GM23338 (cell line): Measurements from ENCODE around the gene CFAP92. TPM values are rescaled to one million over a fixed set of nuclear protein-coding genes. Genes with fewer than 3 reads are reported as not detected.

ENCODE experiments used
- ATAC-seq: fragments of 200-7000 bp; cut with Tn5 transposase; 3 replicates; pipeline ENCODE4 v1.9.1; 2020
- DNase-seq: peaks from one replicate; pipeline ENCODE4 v3.0.0-alpha.2; 2015; ENCODE audit warnings: low spot score
- H2AFZ ChIP-seq: fragments of 200-600 bp; sonication (generic); 2 replicates; pipeline ENCODE4 v1.8.0; 2016; ENCODE audit warnings: antibody characterized with exemption, mild to moderate bottlenecking, moderate library complexity
- H3F3A ChIP-seq: fragments of 200-600 bp; sonication (generic); replicated peaks from 2 replicates; pipeline ENCODE4 v1.8.0; 2017; ENCODE audit warnings: antibody characterized with exemption, mixed run types, low read depth
- H3K27ac ChIP-seq: fragments of 200-600 bp; sonication (generic); 2 replicates; pipeline ENCODE4 v1.6.1; 2016; ENCODE audit warnings: low read depth
- H3K27me3 ChIP-seq: fragments of 200-600 bp; sonication (generic); 2 replicates; pipeline ENCODE4 v1.8.0; 2016; ENCODE audit warnings: mild to moderate bottlenecking, mixed run types, moderate library complexity; ENCODE audit not compliant: insufficient read depth
- H3K36me3 ChIP-seq: fragments of 200-600 bp; sonication (generic); 2 replicates; pipeline ENCODE4 v1.8.0; 2016; ENCODE audit warnings: mild to moderate bottlenecking; ENCODE audit not compliant: insufficient read depth
- H3K4me1 ChIP-seq: fragments of 200-600 bp; sonication (generic); 2 replicates; pipeline ENCODE4 v1.8.0; 2016; ENCODE audit warnings: mild to moderate bottlenecking, moderate library complexity; ENCODE audit not compliant: insufficient read depth
- H3K4me2 ChIP-seq: fragments of 200-600 bp; sonication (generic); 2 replicates; pipeline ENCODE4 v1.7.1; 2017; ENCODE audit warnings: mixed run types
- H3K4me3 ChIP-seq: fragments of 200-600 bp; sonication (generic); 2 replicates; pipeline ENCODE4 v1.6.1; 2016; ENCODE audit warnings: mixed run types
- H3K79me2 ChIP-seq: fragments of 200-600 bp; sonication (generic); replicated peaks from 2 replicates; pipeline ENCODE4 v1.8.0; 2017; ENCODE audit warnings: mild to moderate bottlenecking; ENCODE audit not compliant: insufficient read depth
- H3K9me2 ChIP-seq: fragments of 200-600 bp; sonication (generic); 2 replicates; pipeline ENCODE4 v1.8.0; 2017; ENCODE audit not compliant: insufficient read depth
- H4K20me1 ChIP-seq: fragments of 200-600 bp; sonication (generic); replicated peaks from 2 replicates; pipeline ENCODE4 v1.8.0; 2017; ENCODE audit warnings: mild to moderate bottlenecking; ENCODE audit not compliant: insufficient read depth
- H3K27ac Mint-ChIP-seq: 2 replicates; pipeline ENCODE4 v1.8.0; 2020; ENCODE audit warnings: inconsistent platforms, mild to moderate bottlenecking, moderate library complexity, mixed read lengths
- H3K27me3 Mint-ChIP-seq: 3 replicates; pipeline ENCODE4 v1.8.0; 2022; ENCODE audit warnings: low read depth, mild to moderate bottlenecking, moderate library complexity, mixed read lengths, inconsistent platforms; ENCODE audit not compliant: insufficient read depth, poor library complexity
- H3K36me3 Mint-ChIP-seq: 3 replicates; pipeline ENCODE4 v1.8.0; 2021; ENCODE audit warnings: low read depth, mild to moderate bottlenecking, inconsistent platforms, moderate library complexity, mixed read lengths
- H3K4me1 Mint-ChIP-seq: 3 replicates; pipeline ENCODE4 v1.8.0; 2020; ENCODE audit warnings: mild to moderate bottlenecking, inconsistent platforms, mixed read lengths
- H3K4me3 Mint-ChIP-seq: 3 replicates; pipeline ENCODE4 v1.8.0; 2021; ENCODE audit warnings: moderate library complexity, mild to moderate bottlenecking, inconsistent platforms, mixed read lengths
- H3K9me3 Mint-ChIP-seq: 3 replicates; pipeline ENCODE4 v1.8.0; 2020; ENCODE audit warnings: moderate library complexity, mild to moderate bottlenecking, inconsistent platforms, mixed read lengths
- CREB1 ChIP-seq: fragments of 250-450 bp; sonication (Bioruptor Pico); IDR thresholded peaks from 2 replicates; pipeline ENCODE4 v1.5.0; 2020; ENCODE audit warnings: low read depth, mild to moderate bottlenecking, moderate library complexity
- CTCF ChIP-seq, 2 experiments: fragments of 200-600 bp in 1 of 2; sonication (generic) in 1 of 2; conservative IDR thresholded peaks; 2 replicates each; pipeline versions ENCODE4 v1.5.1 to v1.6.1; 2016 to 2017; ENCODE audit warnings: antibody characterized with exemption in 2 of 2, low read depth in 2 of 2, mild to moderate bottlenecking in 2 of 2, moderate library complexity in 1 of 2
- ETS1 ChIP-seq: IDR thresholded peaks from 2 replicates; pipeline ENCODE4 v1.6.1; 2016; ENCODE audit warnings: antibody characterized with exemption
- EZH2 ChIP-seq: fragments of 200-600 bp; sonication (generic); IDR thresholded peaks from one replicate; pipeline ENCODE4 v1.8.0; 2017; ENCODE audit warnings: antibody characterized with exemption, mild to moderate bottlenecking, low read depth; ENCODE audit not compliant: unreplicated experiment
- EZH2phosphoT487 ChIP-seq: fragments of 200-600 bp; sonication (generic); IDR thresholded peaks from one replicate; pipeline ENCODE4 v1.8.1; 2018; ENCODE audit warnings: antibody characterized with exemption; ENCODE audit not compliant: unreplicated experiment
- NANOG ChIP-seq: IDR thresholded peaks from 2 replicates; pipeline ENCODE4 v1.6.1; 2016; ENCODE audit warnings: antibody characterized with exemption, borderline replicate concordance
- POLR2AphosphoS5 ChIP-seq: IDR thresholded peaks from 2 replicates; pipeline ENCODE4 v1.6.1; 2016; ENCODE audit warnings: antibody characterized with exemption, low read depth
- REST ChIP-seq: IDR thresholded peaks from one replicate; pipeline ENCODE4 v1.6.1; 2018; ENCODE audit warnings: antibody characterized with exemption; ENCODE audit not compliant: unreplicated experiment
- STAT1 ChIP-seq: IDR thresholded peaks from one replicate; pipeline ENCODE4 v1.6.1; 2016; ENCODE audit warnings: antibody characterized with exemption; ENCODE audit not compliant: unreplicated experiment
- ZNF331 ChIP-seq: fragments of 250-450 bp; sonication (Bioruptor Pico); IDR thresholded peaks from 2 replicates; pipeline ENCODE4 v1.5.0; 2020; ENCODE audit warnings: low read depth, mild to moderate bottlenecking, moderate library complexity
- polyA plus RNA-seq: library from polyadenylated mRNA; unstranded; fragments of >200 nt; fragmentation: Nextera tagmentation; extraction: Ambion mirVana; gene quantifications from 2 replicates; pipeline ENCODE4 v1.2.1, GENCODE V29; 2016
- total RNA-seq: library from RNA; depleted of rRNA; stranded (reverse); fragments of >200 nt; shearing (Covaris generic); gene quantifications from 2 replicates; pipeline ENCODE4 v1.2.3, GENCODE V29; 2014

CFAP92 gene
- total and polyA plus RNA-seq, 2 experiments from 2014 or later = 1.6 to 2.3 TPM

- TF ChIP-seq REST (no peak), ETS1 (no peak), CTCF (conservative IDR thresholded peaks at IDR 0.05; ENCODE audit: low read depth in 2 of 2) (no peak), EZH2 (no peak)
Observed at GRCh38 chr3:128882719-128883118, 111.2 kb downstream of the CFAP92 start (continued).

- no peak overlapping the region for H3K27ac ChIP-seq
- H3K4me3 ChIP-seq = no peak overlapping the region
- H3K79me2 ChIP-seq = peaks cover 53% of the 10 kb centered on the region
- Mint-ChIP-seq H3K27me3 (peaks cover 15% of the 10 kb centered on the region), H3K27ac (no peak overlapping the region), H3K36me3 (peaks cover 13% of the 10 kb centered on the region), H3K4me1 (peaks cover 20% of the 10 kb centered on the region), H3K4me3 (peak overlapping the region; percentile 37), H3K9me3 (no peaks in the 10 kb centered on the region)
- ATAC-seq = no peak
- no peaks in the 10 kb centered on the region for H3K9me2 ChIP-seq
- H3F3A ChIP-seq = no peaks in the 10 kb centered on the region
- peaks cover 19% of the 10 kb centered on the region; the same call in 1 of the 2 replicates for H3K4me1 ChIP-seq
- no peak overlapping the region for H2AFZ ChIP-seq
- H4K20me1 ChIP-seq = no peaks in the 10 kb centered on the region; the same call in 1 of the 2 replicates
- H3K36me3 ChIP-seq = 0 out of 2 replicates have a peak, but pooled peaks cover 2% of the 10 kb centered on the region
- H3K4me2 ChIP-seq = no peak overlapping the region
- no peaks in the 10 kb centered on the region for H3K27me3 ChIP-seq
- no peak for DNase-seq
- TF ChIP-seq NANOG = no peak
- TF ChIP-seq CTCF (conservative IDR thresholded peaks at IDR 0.05; ENCODE audit: low read depth in 2 of 2) = no peak
- no peak for TF ChIP-seq EZH2
- TF ChIP-seq REST = no peak
- no peak for TF ChIP-seq CREB1 (CRISPR knock-in tag)
- TF ChIP-seq POLR2AphosphoS5 = no peak
- TF ChIP-seq ZNF331 (CRISPR knock-in tag) = no peak
- no peak for TF ChIP-seq EZH2phosphoT487
- TF ChIP-seq ETS1 = no peak
- TF ChIP-seq STAT1 = no peak
Observed at GRCh38 chr3:128881576-128881975, 112.3 kb downstream of the CFAP92 start.
